Measurements from ENCODE around the gene GP1BA.

The GP1BA gene

DNA sequence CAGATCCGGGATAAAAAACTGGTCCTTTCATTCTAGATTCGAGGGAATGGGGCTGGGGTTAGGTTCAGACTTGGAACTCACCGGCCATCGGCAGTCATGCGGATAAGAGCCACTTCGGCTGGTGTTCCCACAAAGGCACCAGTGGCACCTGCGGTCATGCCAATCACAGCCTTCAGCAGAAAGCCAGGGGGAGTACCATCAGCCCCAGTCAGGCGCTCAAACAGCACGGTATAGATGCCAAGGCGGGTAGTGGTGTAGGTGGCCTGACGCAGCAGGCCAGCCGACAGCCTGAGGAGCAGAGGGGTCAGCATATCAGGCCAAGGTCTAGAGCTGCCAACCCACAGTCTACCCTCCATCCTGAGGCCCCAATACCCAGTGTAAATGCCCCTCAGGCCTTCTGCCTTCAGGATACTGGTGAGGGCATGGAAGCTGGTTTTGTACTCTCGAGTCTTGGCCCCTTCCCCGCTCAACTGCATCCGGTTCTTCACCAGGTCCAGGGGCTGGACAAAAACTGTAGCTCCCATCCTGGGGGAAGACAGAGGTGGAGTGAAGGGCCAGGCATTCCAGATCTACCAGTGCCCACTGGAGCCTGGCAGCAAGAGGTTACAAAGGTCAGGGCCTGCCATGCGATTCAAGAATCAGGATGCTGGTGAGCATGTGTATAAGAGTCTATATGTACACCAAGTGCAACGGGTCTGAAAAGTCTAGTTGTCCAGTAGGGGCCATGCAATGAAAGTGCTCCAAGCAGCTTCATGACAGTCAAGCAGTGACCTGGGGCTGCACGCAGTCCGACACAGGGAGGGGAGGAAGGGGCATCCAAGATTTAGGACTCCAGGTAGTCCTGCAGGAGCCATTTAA is 6.8 kb downstream of the GP1BA start:
- no peak for DNase-seq

DNA sequence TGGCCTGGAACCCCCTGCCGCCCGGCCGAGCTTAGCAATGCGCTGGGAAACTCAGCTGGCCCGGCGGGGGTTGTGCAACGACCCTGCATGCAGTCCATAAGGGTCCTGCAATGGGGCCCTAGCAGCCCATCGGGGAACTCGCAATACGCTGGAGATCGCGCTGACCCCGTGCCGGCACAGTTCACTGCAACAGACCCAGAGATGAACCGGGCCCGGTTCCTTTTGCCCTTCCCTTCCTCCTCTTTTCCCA is 7.4 kb downstream of the GP1BA start:
- no peak for DNase-seq

DNA sequence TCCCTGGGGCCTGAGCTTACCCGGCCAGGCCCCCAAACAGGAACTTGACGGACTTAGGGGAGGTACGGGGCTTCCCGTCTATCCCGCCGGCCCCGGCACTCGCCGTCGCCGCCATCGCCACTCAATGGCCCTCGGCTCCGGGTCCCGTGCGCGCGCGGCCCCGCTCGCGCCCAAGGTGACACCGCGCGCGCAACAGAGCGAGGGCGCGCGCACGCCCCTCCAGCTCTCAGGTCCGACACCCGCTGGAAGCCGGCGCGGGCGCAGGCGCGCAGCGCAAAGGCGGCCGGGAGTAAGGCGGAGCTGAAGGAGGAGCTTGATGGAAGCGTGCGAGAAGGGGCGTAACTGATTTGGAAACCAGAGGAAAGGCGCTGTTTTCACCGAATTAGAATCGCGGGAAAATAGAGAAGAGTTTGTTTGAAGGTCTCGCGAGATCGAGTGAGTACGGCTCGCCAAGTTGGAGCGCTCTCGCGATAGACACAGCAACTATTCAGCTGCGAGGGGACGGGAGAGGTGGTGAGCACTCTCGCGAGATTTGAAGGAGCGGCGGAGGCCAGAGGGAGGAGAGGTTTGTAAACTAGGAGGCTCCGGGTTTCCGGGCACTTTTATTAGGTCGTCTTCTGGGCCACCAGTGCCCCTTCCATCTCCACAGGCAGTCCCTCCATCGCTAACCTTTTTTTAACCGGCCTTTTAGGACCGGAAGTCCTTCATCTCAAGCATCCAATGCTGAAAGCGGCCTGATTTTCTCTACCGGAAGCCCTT is 7.9 kb downstream of the GP1BA start, which contains the start of the genes RNF167 and SLC25A11:
TSS of gene RNF167 (plus strand) at position 473 of the 759 bp plus-strand sequence. CDS start 642 bp downstream, outside the sequence.
TSS of gene SLC25A11 (minus strand) at position 251 of the 759 bp plus-strand sequence. CDS start at position 115, 136 bp downstream.
- DNase-seq: peak; percentile 91 to 95

DNA sequence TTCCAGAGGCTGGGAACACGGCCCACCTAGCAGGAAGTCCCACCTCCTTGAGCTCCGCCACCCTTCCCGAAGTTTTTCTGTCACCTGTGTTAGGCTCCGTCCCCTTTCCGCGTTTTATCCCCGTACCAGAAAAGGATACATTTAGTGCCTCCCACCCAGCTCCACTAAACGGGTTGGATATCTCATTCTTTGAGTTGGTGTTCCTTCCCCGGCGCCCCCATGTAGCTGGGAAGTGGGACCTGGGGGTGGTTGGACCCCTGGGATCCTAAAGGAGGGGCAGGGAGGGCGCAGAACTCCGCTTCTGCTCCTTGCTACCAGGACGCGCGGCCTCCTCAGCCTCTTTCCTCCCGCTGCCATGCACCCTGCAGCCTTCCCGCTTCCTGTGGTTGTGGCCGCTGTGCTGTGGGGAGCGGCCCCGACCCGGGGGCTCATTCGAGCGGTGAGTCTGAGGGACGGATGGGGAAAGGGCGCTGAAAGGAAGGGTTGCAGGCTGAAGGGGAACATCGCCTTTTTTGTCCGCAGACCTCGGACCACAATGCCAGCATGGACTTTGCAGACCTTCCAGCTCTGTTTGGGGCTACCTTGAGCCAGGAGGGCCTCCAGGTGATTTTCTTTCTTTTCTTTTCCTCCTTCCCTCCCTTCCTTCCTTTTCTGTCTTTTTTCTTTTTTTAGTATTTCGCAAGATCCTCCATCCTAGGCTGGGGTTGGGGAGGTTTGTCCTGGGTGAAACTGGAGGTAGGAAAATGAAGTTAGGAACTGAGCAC is 8.7 kb downstream of the GP1BA start:
- no peak for DNase-seq

DNA sequence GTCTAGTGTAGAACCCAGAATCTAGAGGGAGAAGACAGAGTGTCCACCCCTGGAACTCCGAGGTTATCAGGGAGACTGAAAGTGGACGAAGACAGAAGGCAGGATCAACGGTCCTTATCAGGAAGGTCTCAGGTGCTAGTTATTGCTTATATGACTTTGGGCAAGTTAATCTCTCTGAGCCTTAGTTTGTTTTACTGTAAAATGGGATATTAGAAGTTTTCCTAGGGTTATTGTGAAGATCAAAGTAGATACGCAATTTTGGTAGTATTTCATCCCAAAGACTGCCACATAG is 9.2 kb downstream of the GP1BA start:
- no peak for DNase-seq

DNA sequence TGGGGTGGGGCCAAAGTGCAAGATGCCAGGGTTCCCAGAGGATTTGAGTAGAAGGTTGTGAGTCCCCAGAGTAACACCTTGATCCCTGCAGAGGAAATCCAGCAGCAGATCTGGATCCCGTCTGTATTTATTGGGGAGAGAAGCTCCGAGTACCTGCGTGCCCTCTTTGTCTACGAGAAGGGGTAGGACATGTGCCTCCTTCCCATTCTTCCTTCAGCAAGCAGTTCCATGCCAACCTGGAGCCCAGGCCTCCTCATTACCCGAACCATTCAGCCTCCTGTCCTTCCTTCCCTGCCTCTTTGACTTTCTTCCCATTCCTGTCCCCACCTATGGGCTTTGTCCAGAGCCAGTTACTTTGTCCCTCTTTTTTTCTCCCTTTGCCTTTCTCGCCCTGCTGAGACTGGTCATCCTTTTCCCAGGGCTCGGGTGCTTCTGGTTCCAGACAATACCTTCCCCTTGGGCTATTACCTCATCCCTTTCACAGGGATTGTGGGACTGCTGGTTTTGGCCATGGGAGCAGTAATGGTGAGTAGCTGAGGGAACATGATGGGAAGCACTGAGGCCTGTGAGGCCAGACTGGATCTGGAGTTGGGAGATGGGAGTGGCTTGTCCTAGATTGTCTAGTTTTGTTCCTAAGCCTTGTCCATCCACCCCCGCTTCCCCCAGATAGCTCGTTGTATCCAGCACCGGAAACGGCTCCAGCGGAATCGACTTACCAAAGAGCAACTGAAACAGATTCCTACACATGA is 10.9 kb downstream of the GP1BA start:
- DNase-seq: no peak

DNA sequence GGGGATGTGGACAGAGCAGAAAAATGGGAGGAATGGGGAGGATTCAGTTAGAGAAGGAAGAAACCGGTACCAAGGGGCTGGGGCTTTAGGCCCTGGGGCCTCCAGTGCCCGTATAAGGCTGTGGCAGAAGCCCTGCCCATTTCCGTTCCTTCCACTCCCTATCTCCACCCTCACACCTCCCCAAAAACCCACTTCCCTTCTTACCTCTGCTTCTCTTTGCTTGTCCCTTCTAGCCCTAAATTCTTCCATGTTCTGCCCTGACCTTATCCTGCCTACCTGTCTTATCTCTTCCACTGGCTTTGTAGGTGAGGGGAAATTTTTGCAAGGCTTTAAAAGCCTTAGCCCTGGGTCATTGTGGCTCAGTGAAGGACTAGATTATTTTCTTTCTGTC is 12.1 kb downstream of the GP1BA start:
- DNase-seq: no peak

DNA sequence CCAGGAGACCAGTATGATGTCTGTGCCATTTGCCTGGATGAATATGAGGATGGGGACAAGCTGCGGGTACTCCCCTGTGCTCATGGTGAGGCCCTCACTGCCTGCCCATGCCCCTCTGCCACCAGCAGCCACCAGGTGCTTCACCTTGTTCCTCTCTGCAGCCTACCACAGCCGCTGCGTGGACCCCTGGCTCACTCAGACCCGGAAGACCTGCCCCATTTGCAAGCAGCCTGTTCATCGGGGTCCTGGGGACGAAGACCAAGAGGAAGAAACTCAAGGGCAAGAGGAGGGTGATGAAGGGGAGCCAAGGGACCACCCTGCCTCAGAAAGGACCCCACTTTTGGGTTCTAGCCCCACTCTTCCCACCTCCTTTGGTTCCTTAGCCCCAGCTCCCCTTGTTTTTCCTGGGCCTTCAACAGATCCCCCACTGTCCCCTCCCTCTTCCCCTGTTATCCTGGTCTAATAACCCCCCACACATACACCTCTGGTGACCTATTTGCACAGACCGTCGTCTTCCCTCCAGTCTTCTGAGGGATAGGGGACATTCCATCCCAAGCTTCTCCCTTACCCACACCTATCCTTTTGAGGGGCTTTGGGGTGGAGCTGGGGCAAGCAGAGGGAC is 12.6 kb downstream of the GP1BA start:
- no peak for DNase-seq

DNA sequence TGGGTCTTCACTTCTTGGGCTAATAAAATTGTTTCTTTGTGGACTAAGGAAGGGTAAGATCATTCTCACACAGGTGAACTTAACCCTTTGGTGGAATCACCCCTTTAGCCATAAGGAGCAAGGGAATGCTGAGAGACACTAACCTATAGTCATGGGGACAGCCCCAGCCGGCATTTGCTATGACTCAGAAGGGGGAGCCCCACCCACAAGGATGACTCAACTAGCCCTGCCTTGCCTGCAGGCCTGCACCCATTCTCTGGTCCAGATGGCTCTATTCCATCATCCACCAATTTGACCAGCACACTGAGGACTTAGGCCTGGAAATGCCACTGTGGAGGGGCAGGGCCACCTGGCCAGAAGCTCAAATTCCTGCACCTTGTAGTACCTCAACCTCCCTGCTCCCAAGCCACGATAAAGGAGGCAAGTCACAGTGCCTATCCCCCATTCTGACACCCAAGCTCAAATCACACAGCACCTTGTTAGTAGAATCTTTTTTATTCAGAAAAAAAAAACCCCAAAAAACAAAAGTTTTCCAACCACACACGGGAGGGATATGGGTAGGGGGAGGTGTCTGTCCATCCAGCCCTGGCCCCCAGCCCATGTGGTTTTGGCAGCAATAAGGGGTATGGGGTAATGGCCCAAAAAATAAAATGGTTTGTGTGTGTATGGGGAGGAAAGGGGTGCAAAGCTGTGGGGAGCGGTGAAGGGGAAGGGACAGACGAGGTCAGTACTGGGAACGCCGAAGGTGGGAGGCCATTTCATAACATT is 13.3 kb downstream of the GP1BA start:
- DNase-seq: peak; percentile 82 to 83

DNA sequence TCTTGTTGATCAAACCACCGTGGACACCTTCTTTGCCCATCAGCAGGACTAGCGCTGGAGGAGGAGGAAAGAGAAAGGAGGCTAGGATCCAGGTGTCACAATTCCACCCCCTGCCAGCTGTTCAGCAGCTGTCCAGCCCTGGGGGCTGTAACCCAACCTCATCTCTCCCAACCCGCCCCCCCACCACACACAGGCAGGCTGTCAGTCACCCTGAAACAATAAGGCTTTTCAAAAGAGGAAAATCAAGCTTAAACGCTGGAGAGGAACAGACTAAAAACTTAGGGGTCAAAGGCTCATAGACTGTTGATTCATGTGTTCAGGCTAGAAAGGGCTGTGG is 13.8 kb downstream of the GP1BA start:
- no peak for DNase-seq

DNA sequence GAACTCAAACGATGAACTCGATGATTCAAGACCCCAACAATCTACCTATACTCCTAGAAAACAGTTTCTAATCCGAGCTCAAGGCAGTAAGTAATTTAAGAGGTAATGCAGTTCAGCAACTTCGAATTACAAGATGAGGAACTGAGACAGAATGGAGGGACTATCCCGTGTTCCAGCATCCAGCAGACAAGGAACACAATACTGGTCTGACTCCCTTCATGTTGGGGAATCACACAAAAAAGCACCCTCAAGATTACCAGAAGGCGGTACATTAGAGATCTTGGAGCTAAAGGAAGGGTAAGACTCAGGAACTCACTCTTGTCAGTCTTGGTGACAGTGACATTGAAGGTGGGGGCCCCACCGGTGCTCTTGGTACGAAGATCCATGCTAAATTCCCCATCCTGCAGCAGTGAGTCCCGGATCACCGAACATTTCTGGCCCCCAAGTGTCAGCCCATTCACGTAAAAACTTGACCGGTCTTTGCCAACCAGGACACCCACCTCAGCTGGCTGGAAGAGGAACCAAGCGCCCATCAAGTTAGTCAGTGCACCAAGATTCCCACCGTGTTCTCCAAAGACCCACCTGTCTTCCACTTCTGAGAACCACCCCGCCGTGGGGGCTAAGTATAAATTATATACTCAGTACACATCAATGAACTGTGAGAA is 14.4 kb downstream of the GP1BA start:
- no peak for DNase-seq

DNA sequence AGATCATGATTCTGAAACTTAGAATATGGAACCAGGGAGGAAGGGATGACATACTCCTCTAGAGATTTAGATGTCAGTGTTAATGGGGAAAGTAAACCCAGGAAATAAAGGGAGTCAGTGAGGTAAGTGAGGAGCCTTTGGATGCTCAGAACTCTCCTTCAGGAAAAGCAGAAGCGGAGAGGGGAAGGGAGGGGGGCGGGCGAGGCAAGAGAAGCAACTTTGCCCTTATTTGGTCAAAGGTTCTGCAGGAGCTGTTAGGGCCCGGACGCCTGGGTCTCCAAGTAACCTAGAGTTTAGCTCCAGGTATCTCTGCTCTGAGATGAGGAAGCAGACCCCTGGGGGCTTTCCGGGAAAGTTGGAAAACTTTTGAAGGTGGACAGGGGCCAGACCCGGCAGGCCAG is 14.9 kb downstream of the GP1BA start:
- DNase-seq: no peak

DNA sequence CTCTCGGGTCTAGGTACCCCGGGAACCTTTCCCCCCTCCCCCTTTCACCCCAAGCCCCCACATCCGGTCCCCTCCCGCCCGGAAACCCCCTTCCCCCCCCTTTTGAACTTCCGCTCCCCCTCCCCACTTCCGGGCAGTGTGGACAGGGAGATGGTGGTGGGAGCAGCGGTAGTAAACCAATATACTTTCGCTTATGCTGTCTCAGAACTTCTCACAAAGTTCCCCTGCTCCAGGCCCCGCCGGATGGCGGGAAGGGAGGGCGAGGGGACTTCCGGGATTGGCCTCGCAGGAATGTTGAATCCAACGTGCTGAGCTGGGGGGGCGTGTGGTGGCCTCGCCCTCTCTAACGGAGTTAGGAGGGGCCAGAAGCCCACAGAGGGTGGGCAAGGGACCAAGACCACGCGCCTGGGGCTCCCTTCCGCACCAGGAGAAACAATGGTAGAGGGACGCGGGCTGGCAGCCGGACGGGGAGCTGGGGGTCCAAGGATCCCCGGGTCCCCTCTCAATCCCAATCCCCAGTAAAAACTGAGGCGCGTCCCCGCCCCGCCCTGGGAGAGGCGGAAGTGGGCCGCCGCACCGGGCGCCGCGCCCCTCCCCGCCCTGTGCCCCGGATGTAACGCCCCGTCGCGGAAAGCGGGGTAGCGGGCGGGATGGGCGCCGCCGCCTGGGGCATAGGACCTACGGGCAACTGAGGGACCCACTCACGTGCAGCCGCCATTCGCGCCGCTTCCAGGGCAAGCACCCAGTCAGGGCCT is 15.5 kb downstream of the GP1BA start:
- DNase-seq: peak; percentile 51 to 52

DNA sequence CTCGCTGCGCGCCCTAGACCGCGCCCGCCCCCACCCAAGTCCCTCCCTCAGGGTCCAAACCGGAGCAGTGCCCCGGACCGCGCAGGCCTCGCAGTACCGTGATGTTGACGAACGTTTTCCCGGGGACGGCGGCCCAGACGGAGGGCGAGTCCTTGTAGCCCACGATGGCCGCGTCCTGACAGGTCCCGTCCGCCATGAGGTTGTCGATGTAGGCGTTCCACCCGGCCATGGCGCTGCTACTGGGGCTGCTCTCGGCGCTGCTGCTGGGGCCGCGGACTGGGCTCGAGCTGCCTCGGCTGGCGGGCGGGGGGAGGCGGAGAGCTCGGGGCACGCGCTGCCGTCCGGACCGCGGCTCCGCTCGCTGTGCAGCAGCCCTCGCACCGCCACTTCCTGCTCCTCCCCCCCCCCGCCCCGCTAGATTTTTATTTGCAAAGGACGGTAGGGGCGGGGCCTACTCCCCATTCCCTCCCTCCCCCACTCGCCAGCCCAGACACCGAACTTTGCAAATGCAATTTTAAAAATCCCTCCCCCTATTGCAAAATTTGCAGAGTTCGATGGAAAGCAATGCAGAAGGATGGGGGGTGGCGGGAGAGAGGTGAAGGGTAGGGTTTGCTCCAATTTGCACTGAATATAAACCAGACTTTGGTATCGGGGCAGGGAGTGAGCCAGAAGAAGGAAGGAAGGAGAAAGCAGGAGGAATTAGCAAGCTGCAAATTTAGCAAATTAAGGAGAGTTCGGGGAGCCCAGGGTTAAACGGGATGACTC is 16.3 kb downstream of the GP1BA start, which contains the start of gene PFN1:
TSS of gene PFN1 (minus strand) at position 365 of the 765 bp plus-strand sequence. CDS start at position 229, 136 bp downstream.
- peak; percentile 90 for DNase-seq

DNA sequence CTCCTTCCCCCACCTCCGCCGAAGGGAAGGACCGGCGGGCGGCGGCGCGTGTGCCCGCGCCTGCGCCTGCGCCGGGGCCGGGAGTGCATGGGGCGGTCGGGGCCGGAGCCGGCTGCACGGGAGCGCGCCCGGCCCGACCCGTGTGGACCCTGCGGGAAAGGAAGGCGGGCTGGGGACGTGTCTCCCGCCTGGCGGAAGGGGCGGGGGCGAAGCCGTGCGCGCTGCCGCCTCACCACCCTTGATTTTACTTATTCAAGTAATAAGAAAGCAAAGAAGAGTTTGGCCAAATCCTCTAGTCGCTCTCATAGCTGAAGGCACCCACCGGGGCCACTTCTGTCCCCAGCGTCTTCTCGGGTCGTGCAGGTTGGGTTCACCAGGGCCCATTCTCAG is 16.8 kb downstream of the GP1BA start:
- DNase-seq: peak; percentile 48 to 52

DNA sequence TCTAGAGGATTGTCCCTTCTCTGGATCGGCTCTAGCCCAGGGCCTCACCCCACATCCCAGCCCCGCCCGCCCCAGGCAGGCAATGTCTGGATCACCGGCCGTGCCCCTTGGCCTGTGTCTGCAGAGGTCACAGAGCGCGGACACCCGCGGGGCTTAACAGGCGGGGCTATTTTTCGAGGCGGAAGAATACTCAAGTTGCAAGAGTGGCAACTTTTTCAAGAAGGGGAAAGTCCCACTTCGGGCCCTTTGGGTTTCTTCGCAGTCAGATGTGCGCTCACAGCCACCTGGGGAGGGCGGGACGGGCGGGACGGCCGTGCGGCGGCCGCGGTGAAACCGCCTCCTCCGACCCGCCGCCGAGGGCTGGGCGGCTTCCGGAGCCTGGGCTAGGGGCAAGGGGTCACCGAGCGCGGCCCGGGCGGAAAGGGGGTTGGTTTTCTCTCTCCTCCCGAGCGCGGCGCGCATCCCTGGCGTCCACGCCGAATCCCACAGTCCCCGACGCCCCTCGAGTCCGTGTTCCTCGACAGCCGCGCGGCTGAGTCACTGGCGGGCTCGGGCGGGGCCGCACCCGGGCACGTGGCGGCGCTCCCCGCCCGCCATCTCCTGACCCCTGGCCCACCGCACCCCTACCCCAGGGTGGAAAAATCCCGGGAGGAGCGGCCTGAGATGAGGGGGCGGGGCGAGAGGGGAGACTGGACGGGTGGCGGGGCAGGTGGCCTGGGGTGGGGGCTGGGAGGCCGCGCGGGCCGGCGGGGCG is 17.4 kb downstream of the GP1BA start:
- DNase-seq: peak; percentile 67 to 71

DNA sequence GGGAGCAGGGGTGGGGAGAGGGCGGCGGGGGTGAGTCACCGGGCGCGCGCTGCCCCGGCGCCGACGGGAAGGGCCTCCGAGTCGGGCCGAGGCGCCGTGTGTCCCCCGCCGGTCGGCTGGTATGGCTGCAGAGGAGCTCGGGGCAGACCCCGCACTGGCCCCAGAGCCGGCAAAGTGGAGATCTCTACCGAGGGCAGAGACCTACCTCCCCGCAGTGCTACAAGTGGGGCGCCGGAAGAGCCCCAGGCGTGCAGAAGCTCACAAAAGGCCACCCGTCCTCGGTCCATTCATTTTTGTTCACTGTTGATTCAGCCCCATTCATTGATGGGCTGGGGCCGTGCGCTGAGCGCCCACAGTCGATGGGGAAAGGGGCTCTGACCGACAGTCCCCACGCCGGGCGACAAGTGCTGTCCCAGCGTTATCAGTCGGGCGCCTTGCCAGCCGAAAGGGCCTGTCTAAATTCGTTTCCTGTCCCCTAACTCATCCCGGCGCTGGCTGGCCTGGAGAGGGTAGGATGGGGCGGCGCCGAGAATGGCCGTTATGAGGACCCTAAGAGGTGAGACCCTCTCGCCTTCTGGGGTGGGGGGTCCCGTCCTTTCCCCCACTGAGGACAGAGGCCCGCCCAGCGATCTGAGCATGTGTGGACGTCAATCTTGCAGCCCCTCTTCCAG is 18.1 kb downstream of the GP1BA start:
- no peak for DNase-seq

DNA sequence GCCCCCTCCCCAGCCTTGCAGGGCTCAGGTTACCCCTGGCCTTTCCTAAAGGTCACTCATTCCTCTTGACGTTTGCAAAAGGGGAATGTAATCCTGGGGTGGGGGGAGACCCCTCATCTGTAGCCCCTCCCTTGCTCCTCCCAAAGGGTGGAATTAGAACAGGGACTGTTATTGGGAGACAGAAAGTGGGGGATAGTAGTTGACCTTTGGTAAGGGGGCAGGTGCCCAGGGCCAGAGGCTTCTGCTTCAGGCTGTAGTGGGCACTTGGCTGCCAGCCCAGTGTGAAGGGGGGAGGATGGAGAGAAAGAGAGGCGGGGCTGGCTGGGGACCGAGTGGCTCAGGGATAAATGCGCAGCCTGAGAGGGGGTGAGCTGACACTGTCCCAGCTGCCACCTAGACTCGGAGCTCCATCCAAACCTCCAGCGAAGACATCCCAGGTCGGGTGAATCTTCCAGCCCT is 18.7 kb downstream of the GP1BA start, which contains the start of gene ENO3:
TSS of gene ENO3 (plus strand) at position 374 of the 459 bp plus-strand sequence. CDS start 711 bp downstream, outside the sequence.
- DNase-seq: no peak
